ENCODE measurements around the gene RNU1-4. TPM values are rescaled to one million over a fixed set of nuclear protein-coding genes. Genes with fewer than 3 reads are reported as not detected.
"Not testable (repeated sequence)": the region's sequence is repeated elsewhere in the genome, so short reads cannot be mapped to it uniquely, and the experiment has no call there.

Gene RNU1-4
- total RNA-seq, 1 experiment from 2014 or later, result under 0.01 TPM

DNA sequence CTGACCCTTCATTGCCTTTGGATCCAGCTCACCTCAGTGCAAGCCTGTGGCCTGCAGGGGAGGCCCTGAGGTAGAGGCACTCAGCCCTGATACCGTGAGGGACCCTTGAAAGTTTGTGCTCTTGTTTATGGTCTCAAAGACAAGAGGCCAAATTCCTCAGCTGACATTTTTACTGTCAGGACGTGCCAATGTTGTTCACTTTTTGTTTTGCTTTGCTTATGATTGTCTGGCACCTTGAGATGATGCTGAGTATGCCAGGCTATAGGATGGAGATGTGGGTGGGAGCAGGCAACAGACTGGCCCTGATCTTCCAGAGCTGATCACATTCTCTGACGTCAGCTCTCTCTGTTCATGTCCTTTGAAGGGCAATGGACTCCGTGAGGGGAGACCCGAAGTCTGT lies 36.5 kb downstream of the RNU1-4 start:
- H3K27ac ChIP-seq; H3K27me3 ChIP-seq (replicated peaks); H3K9me3 ChIP-seq (replicated peaks); H3K36me3 ChIP-seq; DNase-seq (ENCODE audit: low read depth in 1 of 2, low spot score in 2 of 2); H3K4me3 ChIP-seq; H3K4me1 ChIP-seq (replicated peaks): not testable (repeated sequence)

DNA sequence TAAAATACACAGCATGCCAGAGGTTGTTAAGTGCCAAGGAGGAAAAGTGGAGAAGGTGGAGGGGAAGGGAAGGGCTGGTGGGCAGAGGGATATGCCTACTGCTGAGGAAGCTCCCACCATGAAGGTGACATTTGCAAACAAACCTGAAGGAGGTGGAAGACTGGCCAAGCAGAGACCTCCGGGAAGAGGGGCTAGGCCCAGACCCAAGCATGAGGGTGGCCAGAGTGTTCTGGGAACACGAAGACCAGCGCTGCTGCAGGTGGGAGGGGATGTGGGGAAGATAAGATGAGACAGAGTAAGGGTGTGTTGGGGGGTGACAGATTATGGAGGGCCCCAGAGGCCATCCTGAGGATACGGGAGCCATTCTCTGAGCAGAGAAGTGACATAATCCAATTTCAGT lies 37.5 kb downstream of the RNU1-4 start:
- not testable (repeated sequence) for H3K27ac ChIP-seq; H3K36me3 ChIP-seq; H3K4me1 ChIP-seq (replicated peaks); H3K4me3 ChIP-seq; H3K9me3 ChIP-seq (replicated peaks); DNase-seq (ENCODE audit: low read depth in 1 of 2, low spot score in 2 of 2); H3K27me3 ChIP-seq (replicated peaks)

DNA sequence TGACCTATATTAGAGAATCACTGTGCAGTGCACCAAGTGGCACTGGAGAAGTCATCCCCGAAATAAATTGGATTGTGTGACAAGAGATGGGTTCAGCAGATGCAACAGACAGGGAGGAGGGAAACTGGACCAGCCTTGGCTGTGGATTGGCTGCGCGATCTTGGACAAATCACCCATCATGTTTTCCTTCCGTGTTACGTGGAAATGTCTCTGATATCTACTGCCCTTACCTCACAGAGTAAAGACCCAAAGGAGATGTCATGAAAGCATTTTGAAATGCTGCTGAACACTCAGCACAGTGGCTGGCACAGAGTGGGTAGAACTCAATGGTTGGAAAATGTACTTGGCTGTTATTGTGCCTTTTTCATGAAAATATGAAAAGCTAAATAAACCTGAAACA lies 39.2 kb downstream of the RNU1-4 start:
- H3K36me3 ChIP-seq; H3K4me1 ChIP-seq (replicated peaks); H3K9me3 ChIP-seq (replicated peaks); H3K27me3 ChIP-seq (replicated peaks); H3K4me3 ChIP-seq; DNase-seq (ENCODE audit: low read depth in 1 of 2, low spot score in 2 of 2); H3K27ac ChIP-seq: not testable (repeated sequence)

DNA sequence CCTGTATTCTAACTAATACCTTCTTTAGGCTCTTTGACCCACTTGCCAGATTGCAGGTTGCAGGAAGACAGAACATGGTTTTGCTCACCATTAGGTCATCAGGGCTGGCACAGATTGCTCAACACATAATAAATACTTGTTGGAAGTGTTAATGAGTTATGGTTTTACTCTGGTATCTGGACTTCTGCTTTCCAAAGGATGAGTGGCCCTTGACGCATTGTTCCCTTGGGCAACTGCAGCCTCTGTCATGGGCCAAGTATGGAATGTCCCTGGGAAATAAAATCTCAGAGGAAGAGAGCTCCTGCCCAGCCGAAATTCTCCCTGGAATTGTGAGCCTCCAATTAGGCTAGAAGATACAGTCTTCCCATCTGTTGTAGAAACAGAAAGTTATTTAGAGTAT lies 40.7 kb downstream of the RNU1-4 start:
- H3K27me3 ChIP-seq (replicated peaks); DNase-seq (ENCODE audit: low read depth in 1 of 2, low spot score in 2 of 2); H3K4me3 ChIP-seq; H3K36me3 ChIP-seq; H3K9me3 ChIP-seq (replicated peaks); H3K4me1 ChIP-seq (replicated peaks); H3K27ac ChIP-seq: not testable (repeated sequence)

DNA sequence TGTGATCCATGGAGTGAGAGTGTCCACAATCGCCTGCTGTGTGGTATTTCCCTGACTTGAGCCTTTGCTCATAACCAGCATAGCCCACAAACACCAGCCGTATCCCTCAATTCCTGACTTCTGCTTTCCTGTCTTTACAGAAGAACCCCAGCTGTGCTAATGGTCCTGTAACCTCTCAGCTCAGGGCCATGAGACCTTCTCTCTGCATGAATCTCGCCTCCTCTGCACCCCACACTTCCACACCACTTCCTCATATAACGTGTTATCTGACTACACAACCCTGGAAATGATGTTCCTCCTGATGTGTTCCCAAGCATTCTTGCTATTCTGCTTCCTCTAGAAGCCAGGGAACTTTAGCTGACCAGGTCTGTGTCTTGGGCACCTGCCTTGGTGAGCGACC lies 41.3 kb downstream of the RNU1-4 start:
- not testable (repeated sequence) for H3K4me3 ChIP-seq; H3K27me3 ChIP-seq (replicated peaks); H3K9me3 ChIP-seq (replicated peaks); H3K27ac ChIP-seq; H3K36me3 ChIP-seq; H3K4me1 ChIP-seq (replicated peaks); DNase-seq (ENCODE audit: low read depth in 1 of 2, low spot score in 2 of 2)

DNA sequence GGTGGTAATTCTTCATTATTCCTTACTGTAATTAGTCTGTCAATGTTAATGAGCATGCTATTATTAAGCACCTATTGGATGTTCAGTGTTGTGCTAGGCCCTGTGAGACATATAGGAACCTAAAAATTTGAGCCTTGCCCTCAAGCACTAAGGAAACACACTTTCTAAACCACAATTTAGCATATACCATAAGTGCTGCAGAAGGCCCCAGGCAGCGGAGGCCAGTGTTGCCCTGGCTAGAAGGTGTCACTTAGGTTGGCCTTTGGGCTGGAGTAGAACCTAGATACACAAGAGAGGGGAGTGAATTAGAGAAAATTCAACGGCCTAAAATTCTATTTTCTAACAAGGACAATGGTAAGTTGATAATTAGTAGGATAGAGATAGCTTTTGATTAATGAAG lies 44.6 kb downstream of the RNU1-4 start:
- H3K4me1 ChIP-seq (replicated peaks); H3K9me3 ChIP-seq (replicated peaks); DNase-seq (ENCODE audit: low read depth in 1 of 2, low spot score in 2 of 2); H3K27me3 ChIP-seq (replicated peaks); H3K27ac ChIP-seq; H3K4me3 ChIP-seq; H3K36me3 ChIP-seq: not testable (repeated sequence)

DNA sequence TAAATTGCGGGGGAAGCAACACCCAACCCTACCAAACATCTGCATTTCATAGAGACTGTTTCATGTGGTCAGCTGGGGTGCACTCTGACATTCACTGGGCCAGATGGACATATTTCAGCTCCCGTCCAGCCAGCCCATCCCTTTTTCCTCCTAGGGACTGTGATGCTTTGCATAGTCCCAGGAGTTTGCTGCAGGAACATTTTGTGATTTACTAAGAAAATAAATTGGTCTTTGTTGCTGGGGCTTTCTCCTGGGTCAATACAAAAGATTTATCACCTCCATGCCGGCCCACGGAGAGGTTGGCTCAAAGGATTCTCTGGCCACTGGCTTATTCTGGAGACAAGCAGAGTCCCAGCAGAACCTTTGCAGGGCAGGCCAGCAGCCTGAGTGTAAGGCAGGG lies 46.0 kb downstream of the RNU1-4 start:
- not testable (repeated sequence) for H3K27me3 ChIP-seq (replicated peaks); H3K4me1 ChIP-seq (replicated peaks); DNase-seq (ENCODE audit: low read depth in 1 of 2, low spot score in 2 of 2); H3K27ac ChIP-seq; H3K36me3 ChIP-seq; H3K9me3 ChIP-seq (replicated peaks); H3K4me3 ChIP-seq

DNA sequence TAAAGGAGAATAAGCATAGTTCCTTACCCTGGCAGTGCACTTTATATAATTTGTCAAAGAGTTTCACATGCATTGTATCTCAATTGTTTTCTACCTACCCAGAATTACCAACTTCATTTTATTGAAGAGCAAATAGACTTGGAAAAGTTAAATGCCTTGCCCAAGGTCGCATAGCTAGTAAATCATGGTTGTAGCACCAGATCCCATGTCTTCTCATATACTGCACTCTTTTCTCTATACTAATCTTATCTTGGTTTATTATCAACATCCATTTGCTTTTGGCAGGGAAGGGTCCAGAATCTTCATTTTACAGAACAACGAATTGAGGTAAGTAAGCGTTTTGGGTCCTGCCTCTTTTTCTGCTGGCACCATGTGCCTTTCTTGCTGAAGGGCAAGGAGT lies 46.9 kb downstream of the RNU1-4 start:
- H3K27ac ChIP-seq; H3K9me3 ChIP-seq (replicated peaks); H3K27me3 ChIP-seq (replicated peaks); H3K4me1 ChIP-seq (replicated peaks); H3K36me3 ChIP-seq; DNase-seq (ENCODE audit: low read depth in 1 of 2, low spot score in 2 of 2); H3K4me3 ChIP-seq: not testable (repeated sequence)

DNA sequence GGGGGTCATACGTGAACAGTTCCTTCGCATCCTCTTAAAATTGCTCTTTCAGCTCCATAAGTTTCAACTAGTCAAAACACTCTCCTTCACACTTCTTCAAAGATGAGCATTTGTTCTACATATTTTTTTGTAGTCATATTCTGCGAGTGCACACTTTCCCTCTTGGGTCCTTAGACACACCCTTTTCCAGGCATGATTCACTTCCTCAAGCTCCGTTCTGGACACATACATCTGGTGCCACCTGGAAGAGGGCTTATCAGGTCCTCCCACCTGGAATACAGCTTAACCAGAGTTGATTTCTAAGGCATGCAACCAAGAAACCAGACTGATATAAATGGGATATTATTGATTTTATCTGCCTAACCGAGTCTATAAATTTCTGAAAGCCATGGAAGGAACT lies 47.4 kb downstream of the RNU1-4 start:
- not testable (repeated sequence) for H3K9me3 ChIP-seq (replicated peaks)

More for the DNA sequence above, 47.4 kb downstream of the RNU1-4 start:
- not testable (repeated sequence) for H3K36me3 ChIP-seq; H3K27me3 ChIP-seq (replicated peaks); H3K4me3 ChIP-seq; H3K4me1 ChIP-seq (replicated peaks); DNase-seq (ENCODE audit: low read depth in 1 of 2, low spot score in 2 of 2); H3K27ac ChIP-seq

Other genes starting within 250 kb of the RNU1-4 start
- under 0.01 and 294 TPM in 2 replicates for gene RNU1-1, start 226.2 kb upstream of the RNU1-4 start, total RNA-seq (2014; rRNA removed; shearing (Covaris generic))
- gene NBPF1, start 127.0 kb upstream of the RNU1-4 start, total RNA-seq (2014; rRNA removed; shearing (Covaris generic)), result 21.1 and 56.6 TPM in 2 replicates
- gene RNU1-3, start 73.6 kb upstream of the RNU1-4 start, total RNA-seq (2014; rRNA removed; shearing (Covaris generic)), result under 0.01 and 294 TPM in 2 replicates
- under 0.01 and 294 TPM in 2 replicates for gene RNU1-2, start 155.5 kb downstream of the RNU1-4 start, total RNA-seq (2014; rRNA removed; shearing (Covaris generic))
- gene CROCC, start 181.4 kb downstream of the RNU1-4 start, total RNA-seq (2014; rRNA removed; shearing (Covaris generic)), result 11.2 and 21.7 TPM in 2 replicates
- 9.3 and 16.7 TPM in 2 replicates for gene MFAP2, start 240.1 kb downstream of the RNU1-4 start, total RNA-seq (2014; rRNA removed; shearing (Covaris generic))